ENCODE measurements around the gene FOXR1.

- TF ChIP-seq, protein P1, sequence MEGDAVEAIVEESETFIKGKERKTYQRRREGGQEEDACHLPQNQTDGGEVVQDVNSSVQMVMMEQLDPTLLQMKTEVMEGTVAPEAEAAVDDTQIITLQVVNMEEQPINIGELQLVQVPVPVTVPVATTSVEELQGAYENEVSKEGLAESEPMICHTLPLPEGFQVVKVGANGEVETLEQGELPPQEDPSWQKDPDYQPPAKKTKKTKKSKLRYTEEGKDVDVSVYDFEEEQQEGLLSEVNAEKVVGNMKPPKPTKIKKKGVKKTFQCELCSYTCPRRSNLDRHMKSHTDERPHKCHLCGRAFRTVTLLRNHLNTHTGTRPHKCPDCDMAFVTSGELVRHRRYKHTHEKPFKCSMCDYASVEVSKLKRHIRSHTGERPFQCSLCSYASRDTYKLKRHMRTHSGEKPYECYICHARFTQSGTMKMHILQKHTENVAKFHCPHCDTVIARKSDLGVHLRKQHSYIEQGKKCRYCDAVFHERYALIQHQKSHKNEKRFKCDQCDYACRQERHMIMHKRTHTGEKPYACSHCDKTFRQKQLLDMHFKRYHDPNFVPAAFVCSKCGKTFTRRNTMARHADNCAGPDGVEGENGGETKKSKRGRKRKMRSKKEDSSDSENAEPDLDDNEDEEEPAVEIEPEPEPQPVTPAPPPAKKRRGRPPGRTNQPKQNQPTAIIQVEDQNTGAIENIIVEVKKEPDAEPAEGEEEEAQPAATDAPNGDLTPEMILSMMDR (IDR thresholded peaks at IDR 0.05) = no peak
- no peak for TF ChIP-seq POLR2AphosphoS5 (IDR thresholded peaks at IDR 0.05)
Observed at GRCh38 chr11:118928870-118929500, 42.6 kb upstream of the FOXR1 start.

Data from stomach (tissue), 4 donors.